A549 (cell line): ENCODE results near the gene ALDH1B1.

Experiments
- CTCF ChIP-seq: fragments of >200 bp; sonication (Bioruptor Twin); formaldehyde crosslinking; IDR thresholded peaks from 3 replicates; pipeline ENCODE4 v1.5.1; 2016
- POLR2A ChIP-seq: IDR thresholded peaks from 2 replicates; pipeline ENCODE4 v1.6.1; 2012; ENCODE audit warnings: mild to moderate bottlenecking, low read length

- TF ChIP-seq POLR2A (no peak), CTCF (no peak)
Measured at GRCh38 chr9:38405785-38406184, 13.3 kb downstream of the ALDH1B1 start.
